Heart left ventricle (tissue), 13 donors: ENCODE measurements around the gene BZW1.

ENCODE experiments used
- CTCF ChIP-seq, 12 donors: fragments of 200-600 bp; sonication (generic) in 4 of 12; IDR thresholded peaks; one replicate each; pipeline versions ENCODE4 v1.5.0 to v1.8.0; 2018 to 2022; ENCODE audit warnings: antibody characterized with exemption in 12 of 12, mild to moderate bottlenecking in 5 of 12
- POLR2A ChIP-seq, 2 donors: fragments of 450-650 bp; IDR thresholded peaks; one replicate each; pipeline ENCODE4 v1.6.1; 2017; ENCODE audit warnings: antibody characterized with exemption in 2 of 2, mild to moderate bottlenecking in 2 of 2, moderate library complexity in 2 of 2
- donor health status: ischemic (EF 13 %, LVEDD 7.1; RV severe dilation, severe dysfunction).
- donor health status: DM: no; HTN: yes; CAD: no.
- donor health status: DM: no; HTN: no; CAD: no.
- donor health status: ischemic (EF 25% LVEDD 6.9; RV normal size, moderate dysfunction).
- donor health status: ischemic (EF 25% LVEDD 5.7; RV mildly dilated, moderate dysfunction).
- donor health status: ischemic (EF 35%, LVEDD 5.7; RV mildly dilated, moderate dysfunction).
- donor health status: nonischemic (EF 11% LVEDD 7.7; RV severe dilation, severe dysfunction).
- donor health status: DM: yes; HTN: yes; CAD: no.
- donor health status: PGD.
- donor health status: ischemic (EF 29% LVEDD 5.4; RV normal size, mild dysfunction).
- donor health status: nonischemic (EF 23%, LVEDD 6.1; RV moderate dilation, normal function).

GRCh38 chr2:200856806-200857205 is 45.1 kb downstream of the BZW1 start:
- TF ChIP-seq POLR2A (IDR thresholded peaks at IDR 0.05) (no peak), CTCF (IDR thresholded peaks at IDR 0.05) (no peak)
